ENCODE data around the gene CHRNE.
"Not testable (repeated sequence)": the region's sequence is repeated elsewhere in the genome, so short reads cannot be mapped to it uniquely, and the experiment has no call there.

CHRNE gene

DNA sequence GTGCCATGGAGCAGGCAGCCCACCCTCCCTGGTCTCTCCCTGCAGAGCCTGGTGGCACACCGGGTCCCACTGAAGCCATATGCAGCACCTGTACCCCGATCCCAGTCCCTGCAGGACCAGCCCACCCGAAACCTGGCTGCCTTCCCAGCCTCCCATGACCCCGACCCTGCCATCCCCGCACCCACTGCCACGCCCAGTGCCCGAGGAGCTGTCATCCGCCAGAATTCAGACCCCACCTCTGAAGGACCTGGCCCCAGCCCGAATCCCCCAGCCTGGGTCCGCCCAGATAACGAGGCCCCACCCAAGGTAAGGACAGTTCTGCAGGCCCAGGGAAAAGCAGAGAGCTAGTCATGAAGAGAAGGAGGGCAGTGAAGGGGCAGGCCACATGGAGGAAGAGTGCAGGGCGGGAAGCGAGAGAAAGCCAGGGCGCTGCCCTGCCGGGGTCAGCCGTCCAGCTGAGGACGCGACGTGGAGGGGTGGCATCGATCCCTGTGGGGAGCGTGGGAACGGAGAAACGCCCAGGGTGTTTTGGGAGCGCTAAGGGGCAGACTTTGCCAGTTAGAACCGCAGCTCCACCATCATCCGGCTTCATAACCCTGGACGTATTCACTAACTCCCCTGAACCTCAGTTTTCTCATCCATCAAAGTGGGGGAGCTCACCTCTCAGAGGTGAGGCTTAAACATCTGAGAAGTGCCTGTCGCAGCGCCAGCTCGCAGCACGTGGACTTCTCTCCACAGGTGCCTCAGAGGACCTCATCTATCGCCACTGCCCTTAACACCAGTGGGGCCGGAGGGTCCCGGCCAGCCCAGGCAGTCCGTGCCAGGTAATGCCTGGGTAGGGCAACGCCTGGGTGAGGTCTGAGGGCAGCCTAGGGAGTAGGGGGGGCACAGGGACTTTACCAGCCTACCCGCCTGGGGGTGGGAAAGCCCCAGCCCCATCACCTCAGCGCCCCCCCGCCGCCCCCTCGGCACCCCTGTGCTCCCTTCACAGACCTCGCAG, 11.2 kb downstream of the CHRNE start:
- no peak for DNase-seq (ENCODE audit: extremely low read depth in 1 of 2, low read depth in 1 of 2)

DNA sequence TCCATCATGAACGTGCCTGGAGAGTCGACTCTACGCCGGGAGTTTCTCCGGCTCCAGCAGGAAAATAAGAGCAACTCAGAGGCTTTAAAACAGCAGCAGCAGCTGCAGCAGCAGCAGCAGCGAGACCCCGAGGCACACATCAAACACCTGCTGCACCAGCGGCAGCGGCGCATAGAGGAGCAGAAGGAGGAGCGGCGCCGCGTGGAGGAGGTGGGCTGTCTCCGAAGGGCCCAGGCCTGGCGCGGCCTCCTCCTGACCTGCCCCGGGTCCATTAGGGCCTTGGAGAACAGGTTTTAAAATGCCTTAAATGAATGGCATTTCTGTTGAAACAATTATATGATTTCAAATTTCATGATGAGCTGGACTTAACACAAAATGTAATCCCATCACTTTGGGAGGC, 15.3 kb downstream of the CHRNE start:
- no peak for DNase-seq (ENCODE audit: extremely low read depth in 1 of 2, low read depth in 1 of 2)

DNA sequence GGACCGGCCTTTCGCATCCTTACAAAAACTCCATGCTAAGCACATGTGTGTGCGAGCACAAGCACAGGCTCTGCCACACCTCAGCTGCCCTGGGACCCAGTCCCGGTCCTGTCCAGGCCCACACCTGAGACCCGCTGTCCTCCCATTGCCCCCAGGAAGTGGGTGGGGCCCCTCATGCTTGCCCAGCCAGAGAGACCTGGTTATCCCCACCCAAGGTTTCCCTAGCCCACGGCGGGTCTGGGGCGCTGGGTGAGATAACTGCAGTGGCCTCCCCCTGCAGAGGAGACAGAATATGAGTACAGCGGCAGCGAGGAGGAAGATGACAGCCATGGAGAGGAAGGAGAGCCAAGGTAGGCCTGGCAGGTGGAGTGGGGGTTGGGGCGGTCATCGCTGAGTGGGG, 16.1 kb downstream of the CHRNE start:
- no peak for DNase-seq (ENCODE audit: extremely low read depth in 1 of 2, low read depth in 1 of 2)

DNA sequence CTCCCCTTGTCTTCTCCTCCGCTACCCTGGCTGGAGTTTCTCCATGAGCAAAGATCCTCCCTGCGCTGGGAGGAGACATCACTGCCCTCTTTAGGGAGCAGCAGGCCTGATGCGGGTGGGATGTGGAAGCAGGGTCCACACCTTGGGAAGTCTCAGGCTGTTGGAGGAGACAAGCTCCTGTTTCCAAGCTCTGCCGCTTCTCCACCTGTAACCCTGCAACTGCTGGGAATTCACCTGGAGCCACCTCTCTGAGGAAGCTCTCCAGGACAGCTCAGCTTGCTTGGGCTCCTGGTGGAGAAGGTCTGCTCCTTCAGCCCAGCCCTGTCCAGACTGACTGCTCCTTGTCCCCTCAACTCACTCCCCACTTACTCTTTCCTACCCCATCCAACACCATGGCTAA, 18.4 kb downstream of the CHRNE start:
- no peak for DNase-seq (ENCODE audit: extremely low read depth in 1 of 2, low read depth in 1 of 2)

- DNase-seq (ENCODE audit: extremely low read depth in 1 of 2, low read depth in 1 of 2): no peak
Measured at GRCh38 chr17:4881761-4882555, 20.9 kb downstream of the CHRNE start.

DNA sequence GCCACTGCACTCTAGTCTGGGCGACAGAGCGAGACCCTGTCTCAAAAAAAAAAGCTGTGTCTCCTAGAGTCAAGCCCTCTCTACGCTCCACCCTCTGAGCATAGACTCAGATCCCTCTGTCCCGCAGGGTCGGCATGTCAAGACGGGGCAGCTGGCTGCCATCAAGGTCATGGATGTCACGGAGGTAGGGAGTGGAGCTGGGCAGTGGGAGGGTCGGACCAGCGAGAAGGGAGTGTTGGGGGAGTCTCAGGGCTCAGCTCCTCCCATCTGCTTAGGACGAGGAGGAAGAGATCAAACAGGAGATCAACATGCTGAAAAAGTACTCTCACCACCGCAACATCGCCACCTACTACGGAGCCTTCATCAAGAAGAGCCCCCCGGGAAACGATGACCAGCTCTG, 22.0 kb downstream of the CHRNE start:
- DNase-seq (ENCODE audit: extremely low read depth in 1 of 2, low read depth in 1 of 2): no peak

DNA sequence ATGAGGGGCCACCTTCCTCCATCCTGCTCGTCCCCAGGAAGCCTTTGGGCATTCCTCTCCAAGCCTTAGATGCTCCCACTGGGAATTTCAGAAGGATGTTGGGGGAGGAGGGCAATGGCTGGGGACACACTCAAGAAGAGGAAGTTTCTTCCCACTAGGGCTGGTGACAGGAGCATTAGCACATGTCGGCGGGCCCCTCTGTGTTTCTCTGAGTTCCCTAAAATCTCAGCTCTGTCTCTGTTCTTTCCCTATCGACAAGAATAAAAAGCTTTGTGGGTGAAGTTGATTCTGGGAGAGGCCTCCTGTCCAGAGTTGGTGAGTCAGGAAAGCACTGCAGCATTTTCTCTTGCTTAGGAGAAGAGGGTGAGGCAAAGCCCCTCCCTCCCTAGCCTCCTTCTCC, 23.3 kb downstream of the CHRNE start:
- DNase-seq (ENCODE audit: extremely low read depth in 1 of 2, low read depth in 1 of 2): no peak

DNA sequence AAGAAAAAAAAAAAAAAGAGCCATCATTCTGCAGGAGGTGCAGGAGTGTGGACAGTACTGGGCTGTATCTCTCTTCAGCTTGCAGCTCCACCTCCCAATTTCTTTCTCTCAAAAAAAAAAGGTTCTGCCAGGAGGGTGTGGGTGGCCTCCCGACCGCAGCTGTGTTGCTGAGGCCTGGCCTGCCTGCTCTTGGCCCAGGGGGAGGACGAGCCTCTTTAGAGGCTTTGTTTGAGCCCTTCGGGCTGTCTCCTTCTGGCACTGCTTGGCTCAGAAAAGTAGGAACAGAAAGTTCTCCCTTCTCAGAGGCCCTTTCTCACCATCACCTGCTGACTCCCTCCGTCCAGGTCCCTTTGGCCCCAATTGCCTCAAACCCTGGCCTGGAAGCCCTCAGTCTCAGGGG, 25.8 kb downstream of the CHRNE start:
- no peak for DNase-seq (ENCODE audit: extremely low read depth in 1 of 2, low read depth in 1 of 2)

- no peak for DNase-seq (ENCODE audit: extremely low read depth in 1 of 2, low read depth in 1 of 2)
Measured at GRCh38 chr17:4872786-4873185, 30.1 kb downstream of the CHRNE start.

DNA sequence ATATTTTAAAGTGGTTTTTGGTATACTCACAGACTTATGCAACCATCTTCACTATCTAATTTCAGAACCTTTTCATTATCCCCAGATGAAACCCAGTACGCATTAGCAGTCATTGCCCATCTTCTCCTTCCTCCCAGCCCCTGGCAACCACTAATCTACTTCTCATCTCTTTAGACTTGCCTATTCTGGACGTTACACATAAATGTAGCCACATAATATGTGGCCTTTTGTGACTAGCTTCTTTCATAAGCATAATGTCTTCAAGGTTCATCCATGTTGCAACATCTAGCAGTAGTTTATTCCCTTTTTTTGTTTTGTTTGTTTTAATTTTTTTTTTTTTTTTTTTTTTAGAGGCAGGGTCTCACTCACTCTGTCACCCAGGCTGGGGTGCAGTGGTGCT, 32.0 kb downstream of the CHRNE start:
- DNase-seq (ENCODE audit: extremely low read depth in 1 of 2, low read depth in 1 of 2): no peak

GRCh38 chr17:4869058-4869998, 33.6 kb downstream of the CHRNE start:
- not testable (repeated sequence) for DNase-seq (ENCODE audit: extremely low read depth in 1 of 2, low read depth in 1 of 2)

GRCh38 chr17:4867535-4867934, 35.4 kb downstream of the CHRNE start:
- not testable (repeated sequence) for DNase-seq (ENCODE audit: extremely low read depth in 1 of 2, low read depth in 1 of 2)

DNA sequence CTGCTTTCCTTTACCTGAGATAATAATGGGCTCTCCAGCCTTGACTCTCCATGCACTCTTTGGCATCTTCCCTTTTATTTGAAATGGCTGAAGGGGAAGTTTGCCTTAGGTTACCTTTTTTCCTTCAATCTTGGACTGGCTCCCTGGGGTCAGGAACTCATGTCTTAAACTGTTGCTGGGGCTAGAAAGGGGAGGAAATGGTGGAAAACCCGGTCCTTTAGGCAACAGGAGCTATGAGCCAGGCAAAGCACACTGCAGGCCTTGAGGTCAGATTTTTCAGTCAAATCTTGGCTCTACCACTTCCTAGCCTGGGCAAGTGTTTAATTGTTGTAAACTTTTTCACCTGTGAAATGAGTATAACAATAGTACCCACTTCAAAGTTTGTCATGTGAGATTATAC, 39.6 kb downstream of the CHRNE start:
- no peak for DNase-seq (ENCODE audit: extremely low read depth in 1 of 2, low read depth in 1 of 2)

DNA sequence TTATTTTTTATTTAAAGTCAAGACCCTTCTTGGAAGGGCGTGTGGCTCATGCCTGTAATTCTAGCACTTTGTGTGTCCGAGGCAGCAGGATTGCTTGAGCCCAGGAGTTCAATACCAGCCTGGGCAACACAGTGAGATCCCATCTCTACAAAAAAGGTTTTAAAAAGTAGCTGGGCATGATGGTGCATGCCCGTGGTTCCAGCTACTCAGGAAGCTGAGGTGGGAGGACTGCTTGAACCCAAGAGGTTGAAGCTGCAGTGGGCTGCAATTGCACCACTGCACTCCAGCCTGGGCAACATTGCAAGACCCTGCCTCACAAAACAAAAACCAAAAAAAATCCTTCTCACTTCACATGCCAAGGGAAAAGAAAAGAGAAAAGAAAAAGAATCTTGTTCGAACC, 40.2 kb downstream of the CHRNE start:
- no peak for DNase-seq (ENCODE audit: extremely low read depth in 1 of 2, low read depth in 1 of 2)

GRCh38 chr17:4861052-4861451, 41.8 kb downstream of the CHRNE start:
- DNase-seq (ENCODE audit: extremely low read depth in 1 of 2, low read depth in 1 of 2): no peak

GRCh38 chr17:4860651-4861050, 42.2 kb downstream of the CHRNE start:
- DNase-seq (ENCODE audit: extremely low read depth in 1 of 2, low read depth in 1 of 2): no peak

DNA sequence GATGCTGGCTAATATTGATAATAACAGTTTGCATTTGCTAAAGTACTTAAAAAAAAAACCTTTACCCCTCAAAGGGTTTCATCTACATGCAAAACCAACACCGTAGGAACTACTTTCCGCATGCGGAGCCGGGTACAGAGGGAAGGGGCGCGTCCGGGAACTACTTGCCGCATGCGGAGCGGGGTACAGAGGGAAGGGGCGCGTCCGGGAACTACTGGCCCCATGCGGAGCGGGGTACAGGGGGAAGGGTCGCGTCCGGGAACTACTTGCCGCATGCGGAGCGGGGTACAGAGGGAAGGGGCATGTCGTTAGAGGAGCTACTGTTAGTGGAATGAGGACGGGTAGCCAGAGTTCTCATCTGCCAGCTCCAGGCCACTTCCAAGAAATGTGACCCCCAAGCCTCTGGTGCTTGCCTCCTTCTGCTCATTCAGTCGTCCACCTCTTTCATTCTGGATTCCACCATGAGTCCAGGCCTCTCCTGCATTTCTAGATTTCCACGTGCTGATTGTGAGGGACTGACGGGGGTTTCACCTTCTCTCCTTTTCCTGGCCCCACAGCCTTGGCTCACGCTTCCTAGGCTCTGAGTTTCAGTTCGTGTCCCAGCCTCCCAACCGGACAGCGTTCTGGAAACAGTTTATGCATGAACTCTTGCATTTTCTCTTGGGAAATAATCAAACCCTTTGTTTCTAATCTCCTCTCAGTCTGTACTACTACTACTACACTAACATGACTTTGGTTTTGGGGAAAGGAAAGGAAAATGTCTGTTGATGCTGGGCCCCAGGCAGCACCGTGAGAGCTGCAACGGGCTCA, 42.9 kb downstream of the CHRNE start:
- no peak for DNase-seq (ENCODE audit: extremely low read depth in 1 of 2, low read depth in 1 of 2)

DNA sequence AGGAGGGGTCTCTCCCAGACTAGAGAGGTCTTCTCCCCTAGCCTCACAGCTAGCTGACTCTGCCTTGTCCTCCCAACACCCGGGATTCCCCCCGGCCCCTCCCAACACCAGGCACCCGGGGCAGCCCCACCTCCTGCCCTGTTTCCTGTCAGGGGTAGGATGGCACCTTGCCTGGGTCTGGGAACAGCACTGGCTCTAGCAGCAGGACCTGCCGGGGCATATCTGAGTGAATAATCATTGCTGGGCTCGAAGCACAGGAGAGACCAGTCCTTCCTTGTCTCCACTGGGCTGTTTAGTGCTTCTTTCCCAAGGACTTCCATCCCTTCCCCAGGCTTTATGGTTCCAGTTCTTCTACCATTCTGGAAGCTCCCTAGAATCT, 44.0 kb downstream of the CHRNE start:
- no peak for DNase-seq (ENCODE audit: extremely low read depth in 1 of 2, low read depth in 1 of 2)

- no peak for DNase-seq (ENCODE audit: extremely low read depth in 1 of 2, low read depth in 1 of 2)
Measured at GRCh38 chr17:4858068-4858881, 44.6 kb downstream of the CHRNE start.
